SJCRH30 (cell line): ENCODE results near the gene DDX56. TPM values are rescaled to one million over a fixed set of nuclear protein-coding genes. Genes with fewer than 3 reads are reported as not detected.
"Not testable (repeated sequence)": the region's sequence is repeated elsewhere in the genome, so short reads cannot be mapped to it uniquely, and the experiment has no call there.

ENCODE experiments used
- DNase-seq, 2 experiments: peaks; one replicate each; pipeline ENCODE4 v3.0.0-alpha.2; 2015 to 2020
- H3K27ac ChIP-seq: fragments of 250-450 bp; sonication (Bioruptor Pico); 2 replicates; pipeline ENCODE4 v1.5.1; 2020; ENCODE audit warnings: mild to moderate bottlenecking, moderate library complexity
- H3K27me3 ChIP-seq: fragments of 250-450 bp; sonication (Bioruptor Pico); 2 replicates; pipeline ENCODE4 v1.5.1; 2020; ENCODE audit warnings: mild to moderate bottlenecking, moderate library complexity
- H3K36me3 ChIP-seq: fragments of 250-450 bp; sonication (Bioruptor Pico); 2 replicates; pipeline ENCODE4 v1.5.1; 2020; ENCODE audit warnings: mild to moderate bottlenecking, moderate library complexity
- H3K4me1 ChIP-seq: fragments of 250-450 bp; sonication (Bioruptor Pico); 2 replicates; pipeline ENCODE4 v1.5.1; 2020; ENCODE audit warnings: mild to moderate bottlenecking, moderate library complexity
- H3K4me3 ChIP-seq: fragments of 250-450 bp; sonication (Bioruptor Pico); 2 replicates; pipeline ENCODE4 v1.5.1; 2020; ENCODE audit warnings: mild to moderate bottlenecking, moderate library complexity
- H3K9me3 ChIP-seq: fragments of 250-450 bp; sonication (Bioruptor Pico); replicated peaks from 2 replicates; pipeline ENCODE4 v1.5.1; 2020; ENCODE audit warnings: mild to moderate bottlenecking, moderate library complexity
- total RNA-seq: library from RNA; depleted of rRNA; stranded (reverse); fragments of >200 nt; shearing (Covaris generic); gene quantifications from 2 replicates; pipeline ENCODE4 v1.2.3, GENCODE V29; 2014

Gene DDX56
- total RNA-seq, 1 experiment from 2014 or later = 88.5 TPM

GRCh38 chr7:44607141-44608068, 33.7 kb upstream of the DDX56 start:
- no peak for DNase-seq
- Histone ChIP-seq H3K9me3 (no peaks in the 10 kb centered on the region), H3K36me3 (0 out of 2 replicates have a peak, but pooled peaks cover 3% of the 10 kb centered on the region), H3K27me3 (no peaks in the 10 kb centered on the region), H3K4me1 (peaks cover 12% of the 10 kb centered on the region), H3K4me3 (peak overlapping the region; percentile 87), H3K27ac (peak overlapping the region; percentile 65)

- peak within 1 kb of the TSS; percentile 87 for H3K4me3 ChIP-seq
Measured at GRCh38 chr7:44606341-44607140, 32.8 kb upstream of the DDX56 start, which contains the start of gene OGDH. TSS of gene OGDH (plus strand) at chr7:44606627. CDS start at chr7:44624344, 17,717 bp downstream.

GRCh38 chr7:44604941-44605340, 31.2 kb upstream of the DDX56 start:
- peaks cover 12% of the 10 kb centered on the region for H3K4me1 ChIP-seq
- H3K4me3 ChIP-seq = no peak overlapping the region
- no peak for DNase-seq
- H3K9me3 ChIP-seq = no peaks in the 10 kb centered on the region
- H3K36me3 ChIP-seq = 0 out of 2 replicates have a peak, but pooled peaks cover 3% of the 10 kb centered on the region
- H3K27me3 ChIP-seq = no peaks in the 10 kb centered on the region
- no peak overlapping the region for H3K27ac ChIP-seq

More at GRCh38 chr7:44606341-44607140, 32.8 kb upstream of the DDX56 start, which contains the start of gene OGDH:
- Histone ChIP-seq H3K4me1 (peaks cover 12% of the 10 kb centered on the region), H3K27me3 (no peaks in the 10 kb centered on the region), H3K27ac (peak within 1 kb of the TSS; percentile 65), H3K36me3 (0 out of 2 replicates have a peak, but pooled peaks cover 3% of the 10 kb centered on the region), H3K9me3 (no peaks in the 10 kb centered on the region)
- peak; percentile 99 for DNase-seq

GRCh38 chr7:44603193-44603592, 29.5 kb upstream of the DDX56 start:
- no peaks in the 10 kb centered on the region for H3K27me3 ChIP-seq
- H3K9me3 ChIP-seq = no peaks in the 10 kb centered on the region
- H3K27ac ChIP-seq = no peak overlapping the region
- DNase-seq = no peak
- H3K4me1 ChIP-seq = peaks cover 8% of the 10 kb centered on the region
- H3K4me3 ChIP-seq = no peak overlapping the region
- H3K36me3 ChIP-seq = 0 out of 2 replicates have a peak, but pooled peaks cover 3% of the 10 kb centered on the region

DNA sequence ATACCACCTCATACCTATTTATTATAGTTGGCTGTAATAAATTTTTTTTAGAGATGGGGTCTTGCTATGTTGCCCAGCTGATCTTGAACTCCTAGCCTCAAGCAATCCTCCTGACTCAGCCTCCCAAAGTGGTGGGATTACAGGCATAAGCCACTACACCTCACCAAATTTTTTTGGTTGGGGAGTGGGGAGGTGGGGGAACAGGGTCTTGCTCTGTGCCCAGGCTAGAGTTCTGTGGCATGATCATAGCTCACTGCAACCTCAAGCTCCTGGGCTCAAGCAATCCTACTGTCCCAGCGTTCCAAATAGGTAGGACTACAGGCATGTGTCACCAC, 28.8 kb upstream of the DDX56 start:
- H3K4me1 ChIP-seq = peaks cover 3% of the 10 kb centered on the region
- no peak overlapping the region for H3K27ac ChIP-seq
- no peaks in the 10 kb centered on the region for H3K27me3 ChIP-seq
- no peak overlapping the region for H3K4me3 ChIP-seq
- no peaks in the 10 kb centered on the region for H3K9me3 ChIP-seq
- H3K36me3 ChIP-seq = no peaks in the 10 kb centered on the region
- DNase-seq = no peak

GRCh38 chr7:44599222-44599621, 25.5 kb upstream of the DDX56 start:
- Histone ChIP-seq H3K27ac (no peak overlapping the region), H3K4me3 (no peak overlapping the region), H3K4me1 (no peaks in the 10 kb centered on the region), H3K27me3 (no peaks in the 10 kb centered on the region), H3K9me3 (no peaks in the 10 kb centered on the region), H3K36me3 (no peaks in the 10 kb centered on the region)
- DNase-seq = no peak

GRCh38 chr7:44597181-44597580, 23.5 kb upstream of the DDX56 start:
- not testable (repeated sequence) for H3K27me3 ChIP-seq, H3K27ac ChIP-seq

DNA sequence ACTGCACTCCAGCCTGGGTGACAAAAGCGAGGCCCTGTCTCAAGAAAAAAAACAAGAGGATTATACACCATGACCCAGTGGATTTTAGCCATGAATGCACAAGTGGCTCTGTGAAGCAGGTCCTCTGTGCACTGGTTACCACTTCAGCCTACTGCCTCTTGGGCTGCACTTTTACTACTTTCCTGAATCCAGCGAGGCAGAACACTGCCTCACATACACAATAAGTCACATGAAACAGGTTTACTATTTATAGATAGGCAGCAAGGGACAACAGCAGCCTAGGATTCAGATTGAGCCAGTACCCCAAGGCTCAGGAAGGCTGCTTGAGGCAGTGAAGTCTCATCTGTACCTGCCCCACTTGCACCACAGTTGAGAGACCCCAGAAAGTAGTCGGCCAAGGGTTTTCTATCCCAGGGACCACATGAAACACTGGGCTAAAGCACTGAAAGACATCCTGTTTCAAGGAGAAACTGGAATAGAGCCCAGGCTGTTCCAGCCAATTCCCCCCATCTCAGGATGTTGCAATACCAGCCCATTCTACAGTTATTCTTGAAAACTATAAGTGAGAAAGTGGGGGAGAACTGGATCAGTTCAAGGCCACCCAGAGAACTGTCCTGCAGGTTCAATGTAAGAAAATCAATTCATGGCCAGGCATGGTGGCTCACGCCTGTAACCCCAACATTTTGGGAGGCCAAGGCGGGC, 22.4 kb upstream of the DDX56 start:
- Histone ChIP-seq H3K4me3 (no peak overlapping the region), H3K27ac (no peak overlapping the region), H3K27me3 (no peaks in the 10 kb centered on the region), H3K9me3 (no peaks in the 10 kb centered on the region), H3K4me1 (no peaks in the 10 kb centered on the region), H3K36me3 (no peaks in the 10 kb centered on the region)
- no peak for DNase-seq

More at GRCh38 chr7:44597181-44597580, 23.5 kb upstream of the DDX56 start:
- not testable (repeated sequence) for H3K4me1 ChIP-seq, H3K9me3 ChIP-seq, DNase-seq, H3K4me3 ChIP-seq, H3K36me3 ChIP-seq

- Histone ChIP-seq H3K4me1 (no peaks in the 10 kb centered on the region), H3K27me3 (no peaks in the 10 kb centered on the region), H3K9me3 (no peaks in the 10 kb centered on the region), H3K27ac (no peak overlapping the region), H3K36me3 (no peaks in the 10 kb centered on the region), H3K4me3 (no peak overlapping the region)
- no peak for DNase-seq
Measured at GRCh38 chr7:44590910-44591309, 17.2 kb upstream of the DDX56 start.

DNA sequence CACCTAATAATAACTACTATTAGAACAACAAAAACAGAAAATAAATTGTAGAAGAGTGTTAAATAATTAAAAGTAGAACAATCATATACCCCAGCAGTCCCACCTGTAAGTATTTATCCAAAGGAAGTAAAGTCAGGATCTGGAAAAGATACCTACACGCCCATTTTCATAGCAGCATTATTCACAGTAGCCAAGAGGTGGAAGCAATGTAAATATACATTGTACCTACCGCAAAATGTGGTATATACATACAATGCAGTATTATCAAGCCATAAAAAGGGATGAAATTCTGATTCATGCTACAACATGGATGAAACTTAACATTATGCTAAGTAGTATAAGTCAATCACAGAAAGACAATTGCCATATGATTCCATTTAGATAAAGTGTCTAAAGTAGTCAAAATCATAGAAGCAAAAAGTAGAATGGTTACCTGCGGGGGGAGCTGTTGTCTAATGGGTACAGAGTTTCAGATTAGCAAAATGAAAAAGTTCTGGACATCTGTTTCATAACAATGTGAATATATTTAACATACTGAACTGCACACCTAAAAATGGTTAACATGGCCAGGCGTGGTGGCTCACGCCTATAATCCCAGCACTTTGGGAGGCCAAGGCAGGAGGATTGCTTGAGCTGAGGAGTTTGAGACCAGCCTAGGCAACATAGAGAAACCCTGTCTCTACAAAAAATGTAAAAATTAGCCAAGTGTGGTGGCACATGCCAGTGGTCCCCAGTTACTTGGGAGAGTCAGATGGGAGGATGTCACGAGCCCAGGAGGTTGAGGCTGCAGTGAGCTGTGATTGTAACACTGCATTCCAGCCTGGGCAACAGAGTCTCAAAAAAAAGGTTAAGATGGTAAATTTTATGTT, 14.4 kb upstream of the DDX56 start:
- Histone ChIP-seq H3K9me3 (no peaks in the 10 kb centered on the region), H3K4me3 (no peak overlapping the region), H3K4me1 (no peaks in the 10 kb centered on the region), H3K27me3 (no peaks in the 10 kb centered on the region), H3K36me3 (no peaks in the 10 kb centered on the region), H3K27ac (no peak overlapping the region)
- peak; percentile 41 to 77 for DNase-seq

DNA sequence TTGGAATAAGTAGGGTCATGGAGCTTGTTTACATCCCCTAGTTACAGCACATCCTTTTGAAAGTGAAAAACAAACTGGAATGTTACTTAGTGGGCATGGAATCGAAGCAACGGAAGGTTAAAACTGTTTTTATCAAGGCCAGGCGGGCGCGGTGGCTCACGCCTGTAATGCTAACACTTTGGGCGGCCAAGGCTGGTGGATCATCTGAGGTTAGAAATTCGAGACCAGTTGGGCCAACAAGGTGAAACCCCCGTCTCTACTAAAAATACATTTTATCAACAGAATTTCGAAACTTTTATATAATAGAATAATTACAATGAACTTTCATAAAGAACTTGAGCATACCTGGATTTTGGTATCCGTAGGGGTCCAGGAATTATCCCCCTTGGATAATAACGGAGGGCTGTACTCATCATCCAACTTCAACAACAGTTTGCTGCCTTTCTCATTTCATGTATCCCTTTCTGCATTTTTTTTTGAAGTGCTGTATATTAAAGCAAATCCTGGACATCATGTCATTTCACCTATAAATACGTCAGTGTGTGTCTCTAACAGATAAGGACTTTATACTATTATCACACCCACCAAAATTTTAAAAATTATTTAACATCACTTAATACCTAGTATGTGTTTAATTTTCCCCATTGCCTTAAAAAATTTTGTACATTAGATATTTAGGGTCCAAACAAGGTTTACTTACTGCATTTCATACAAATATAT, 9.6 kb upstream of the DDX56 start:
- Histone ChIP-seq H3K27me3 (no peaks in the 10 kb centered on the region), H3K27ac (no peak overlapping the region), H3K9me3 (no peaks in the 10 kb centered on the region), H3K4me3 (peak overlapping the region; percentile 74; the same call in 1 of the 2 replicates), H3K4me1 (peaks cover 6% of the 10 kb centered on the region; the same call in 1 of the 2 replicates), H3K36me3 (peaks cover 12% of the 10 kb centered on the region; the same call in 1 of the 2 replicates)
- DNase-seq = no peak

- Histone ChIP-seq H3K9me3 (no peaks in the 10 kb centered on the region), H3K4me3 (peak within 1 kb of the TSS; percentile 74), H3K36me3 (peaks cover 15% of the 10 kb centered on the region; the same call in 1 of the 2 replicates), H3K27me3 (no peaks in the 10 kb centered on the region), H3K27ac (peak within 1 kb of the TSS; percentile 57), H3K4me1 (peaks cover 6% of the 10 kb centered on the region; the same call in 1 of the 2 replicates)
- DNase-seq = peak; percentile 100
Measured at GRCh38 chr7:44581879-44582603, 8.3 kb upstream of the DDX56 start, which contains the start of gene TMED4. TSS of gene TMED4 (minus strand) at chr7:44582231. CDS start at chr7:44582206, 25 bp downstream.
